ENCODE data around the gene ZNF282.

ZNF282 gene

DNA sequence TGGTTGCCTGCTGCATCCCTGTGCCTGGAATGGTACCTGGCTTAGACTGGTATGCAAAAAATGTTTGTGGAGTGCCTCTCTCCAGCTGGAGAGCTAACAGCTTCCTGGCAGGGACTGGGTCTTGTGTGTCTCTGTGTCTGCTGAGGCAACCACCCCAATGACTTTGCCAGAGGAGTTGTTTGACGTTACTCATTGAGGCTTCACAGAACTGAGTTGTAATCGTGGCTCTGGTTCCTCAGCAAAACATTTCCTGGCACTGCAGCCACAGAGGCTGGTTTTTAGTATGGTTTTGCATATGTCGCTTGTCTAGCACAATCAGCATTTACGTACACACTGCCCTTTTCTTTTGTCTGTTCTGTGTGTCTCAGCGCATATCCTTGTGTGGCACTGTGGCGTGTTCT, 7.5 kb downstream of the ZNF282 start:
- no peaks in the 10 kb centered on the region for H3K27me3 Mint-ChIP-seq
- H3K27ac Mint-ChIP-seq = no peak overlapping the region
- peaks cover 8% of the 10 kb centered on the region for H3K4me1 Mint-ChIP-seq
- no peak for DNase-seq (ENCODE audit: low spot score in 2 of 2)
- no peak for ATAC-seq (ENCODE audit: low read depth)
- H3K4me3 Mint-ChIP-seq = no peak overlapping the region
- peaks cover 54% of the 10 kb centered on the region for H3K36me3 Mint-ChIP-seq
- no peaks in the 10 kb centered on the region for H3K9me3 Mint-ChIP-seq

DNA sequence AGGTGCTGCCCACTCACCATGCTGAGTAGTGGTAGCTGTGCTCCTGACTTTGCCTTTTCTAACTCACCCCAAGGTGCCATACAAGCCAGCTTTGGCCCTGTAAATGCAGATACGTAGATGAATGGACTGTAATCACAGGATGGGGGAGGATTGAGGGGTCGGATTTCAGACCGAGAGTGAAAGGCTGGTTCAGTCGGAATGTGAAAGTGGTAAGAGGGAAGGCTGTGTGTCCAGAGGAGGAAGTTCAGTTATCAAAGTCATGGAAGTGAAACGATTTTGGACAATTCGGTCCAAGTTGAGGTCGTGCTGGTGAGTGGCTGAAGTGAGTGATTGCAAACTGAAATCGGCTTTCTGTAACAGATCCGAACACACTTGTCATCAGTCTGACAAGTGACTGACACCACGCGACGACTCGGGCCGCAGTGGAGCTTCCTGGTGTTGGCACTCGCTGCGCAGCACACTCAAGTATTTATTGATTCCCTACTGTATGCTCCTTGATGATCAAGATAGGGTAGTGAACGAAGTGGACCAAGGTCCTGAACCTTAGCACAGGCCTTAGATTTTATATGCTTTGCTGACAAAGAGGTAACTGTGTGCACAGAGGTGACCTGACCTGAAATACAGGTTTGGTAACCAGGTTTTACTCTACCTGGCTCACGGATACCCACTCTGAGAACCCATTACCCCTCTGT, 10.5 kb downstream of the ZNF282 start:
- H3K4me3 Mint-ChIP-seq = no peak overlapping the region
- peaks cover 5% of the 10 kb centered on the region for H3K4me1 Mint-ChIP-seq
- no peak overlapping the region for H3K27ac Mint-ChIP-seq
- ATAC-seq (ENCODE audit: low read depth) (no peak), DNase-seq (ENCODE audit: low spot score in 2 of 2) (no peak)
- H3K27me3 Mint-ChIP-seq = no peaks in the 10 kb centered on the region
- no peaks in the 10 kb centered on the region for H3K9me3 Mint-ChIP-seq
- peaks cover 40% of the 10 kb centered on the region for H3K36me3 Mint-ChIP-seq

DNA sequence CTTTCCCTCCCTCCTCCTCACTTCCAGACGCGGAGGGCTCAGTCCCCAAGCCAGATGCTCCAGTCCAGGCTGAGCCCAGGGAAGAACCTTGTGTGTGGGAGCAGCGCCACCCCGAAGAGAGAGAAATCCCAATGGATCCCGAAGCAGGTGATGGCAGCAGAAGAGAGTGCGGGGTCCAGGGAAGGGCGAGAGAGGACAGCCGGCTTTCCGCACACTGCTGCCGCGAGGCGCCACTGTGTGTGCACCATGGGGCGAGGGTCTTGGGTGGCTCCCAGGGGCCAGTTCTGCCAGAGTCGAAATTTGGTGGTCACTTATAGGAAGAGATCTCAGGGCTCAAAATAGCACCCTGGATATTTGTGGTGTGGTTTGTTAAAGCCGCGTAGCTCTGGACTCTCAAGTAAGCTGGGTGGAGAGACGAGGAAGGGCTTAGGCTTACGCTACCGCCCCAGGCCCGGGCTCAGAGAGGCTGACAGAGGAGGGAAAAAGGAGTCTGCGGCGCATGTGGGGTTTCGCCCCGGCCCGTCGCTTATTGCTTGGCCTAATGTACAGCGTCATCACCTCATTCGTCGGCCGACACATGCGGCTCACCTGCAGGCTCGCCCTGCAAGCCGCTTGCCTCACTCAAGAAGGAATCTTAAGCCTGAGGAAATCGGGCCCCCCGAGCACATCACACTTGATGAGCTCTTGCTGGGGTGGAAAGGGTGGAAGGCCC, 12.1 kb downstream of the ZNF282 start:
- ATAC-seq (ENCODE audit: low read depth) (no peak), DNase-seq (ENCODE audit: low spot score in 2 of 2) (no peak)
- H3K9me3 Mint-ChIP-seq = no peaks in the 10 kb centered on the region
- no peaks in the 10 kb centered on the region for H3K27me3 Mint-ChIP-seq
- H3K4me1 Mint-ChIP-seq = no peaks in the 10 kb centered on the region
- peaks cover 42% of the 10 kb centered on the region for H3K36me3 Mint-ChIP-seq
- H3K4me3 Mint-ChIP-seq = no peak overlapping the region
- H3K27ac Mint-ChIP-seq = no peak overlapping the region

DNA sequence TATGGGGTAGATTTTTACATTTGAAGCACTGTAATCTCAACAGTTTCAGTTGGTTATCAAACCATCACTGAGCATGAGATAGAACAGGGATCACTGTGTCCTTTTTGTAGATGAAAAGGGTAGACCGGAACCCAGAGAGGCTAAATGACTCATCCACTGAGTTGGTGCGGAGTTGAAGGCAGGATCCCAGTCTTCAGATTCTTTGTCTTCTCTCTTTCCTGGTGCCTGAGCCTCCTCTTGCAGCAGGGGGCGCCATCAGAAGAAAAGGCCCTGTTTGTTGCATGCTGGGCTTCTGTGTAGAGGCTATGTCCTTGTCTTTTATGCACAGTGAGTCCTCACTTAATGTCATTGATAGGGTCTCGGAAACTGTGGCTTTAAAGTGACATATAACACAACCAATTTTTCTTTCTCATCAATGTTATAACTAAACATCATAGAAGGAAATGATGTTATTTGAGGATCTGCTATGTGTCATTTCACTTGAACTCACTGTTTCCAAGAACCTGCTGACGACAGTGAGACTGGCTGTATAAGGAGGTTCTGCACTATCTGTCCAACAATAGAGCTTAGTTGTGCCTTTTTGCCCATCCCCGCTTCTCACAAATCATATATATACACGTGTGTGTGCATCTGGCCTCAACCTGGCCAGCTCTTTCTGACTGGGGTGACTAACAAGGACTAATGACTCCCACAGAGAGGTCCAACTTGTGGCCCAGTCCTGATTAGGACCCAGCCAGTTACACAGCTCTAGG, 14.3 kb downstream of the ZNF282 start:
- Mint-ChIP-seq H3K27me3 (no peaks in the 10 kb centered on the region), H3K4me3 (no peak overlapping the region), H3K9me3 (no peaks in the 10 kb centered on the region), H3K4me1 (no peaks in the 10 kb centered on the region), H3K27ac (no peak overlapping the region), H3K36me3 (peaks cover 40% of the 10 kb centered on the region)
- ATAC-seq (ENCODE audit: low read depth) (peak; percentile 57), DNase-seq (ENCODE audit: low spot score in 2 of 2) (peak; percentile 21 to 35)

DNA sequence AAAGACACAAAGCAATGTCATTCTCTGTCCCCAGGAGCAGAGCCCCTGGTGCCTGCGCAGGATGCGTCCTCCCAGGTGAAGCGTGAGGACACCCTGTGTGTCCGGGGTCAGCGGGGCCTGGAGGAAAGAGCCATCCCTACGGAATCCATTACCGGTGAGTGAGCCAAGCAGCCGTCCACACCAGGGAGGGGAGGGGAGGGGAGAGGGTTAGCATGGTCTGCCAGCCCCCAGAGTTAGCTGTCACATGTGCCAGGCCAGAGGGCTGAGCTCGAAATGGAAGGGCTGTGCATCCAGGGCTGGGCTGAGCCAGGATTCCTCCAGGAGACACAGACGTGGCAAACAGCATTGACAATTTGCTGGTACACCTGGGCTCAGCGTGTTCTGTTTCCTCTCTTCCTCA, 15.2 kb downstream of the ZNF282 start:
- Mint-ChIP-seq H3K27ac (no peak overlapping the region), H3K36me3 (peaks cover 40% of the 10 kb centered on the region), H3K27me3 (no peaks in the 10 kb centered on the region), H3K9me3 (no peaks in the 10 kb centered on the region), H3K4me1 (no peaks in the 10 kb centered on the region), H3K4me3 (no peak overlapping the region)
- DNase-seq (ENCODE audit: low spot score in 2 of 2) = no peak
- no peak for ATAC-seq (ENCODE audit: low read depth)

DNA sequence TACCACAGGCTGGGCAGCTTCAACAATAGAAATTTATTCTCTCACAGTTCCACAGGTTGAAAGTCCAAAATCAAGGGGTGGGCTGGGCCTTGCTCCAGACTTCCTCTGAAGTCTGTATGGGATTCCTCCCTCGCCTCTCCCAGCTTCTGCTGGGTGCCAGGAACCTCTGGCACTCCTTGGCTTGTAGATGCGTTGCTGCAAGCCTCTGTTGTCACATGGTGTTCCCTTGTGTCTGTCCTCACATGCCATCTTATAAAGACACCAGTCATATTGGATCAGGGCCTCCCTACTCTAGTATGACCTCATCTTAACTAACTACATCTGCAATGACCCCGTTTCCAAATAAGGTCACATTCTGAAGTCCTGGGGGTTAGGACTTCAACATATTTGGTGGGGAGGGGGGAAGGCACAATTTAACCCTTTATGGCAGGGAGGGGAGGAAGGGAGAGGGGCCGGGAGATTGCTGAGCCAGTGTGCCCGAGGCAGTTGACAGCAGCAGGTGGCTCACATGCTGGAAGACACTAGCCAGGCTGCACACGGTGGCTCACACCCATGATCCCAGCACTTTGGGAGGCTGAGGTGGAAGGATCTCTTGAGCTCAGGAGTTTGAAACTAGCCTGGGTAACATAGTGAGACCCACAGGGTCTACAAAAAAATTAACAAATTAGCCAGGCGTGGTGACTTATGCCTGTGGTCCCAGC, 18.8 kb downstream of the ZNF282 start:
- Mint-ChIP-seq H3K36me3 (peaks cover 42% of the 10 kb centered on the region), H3K4me1 (peaks cover 3% of the 10 kb centered on the region), H3K4me3 (no peak overlapping the region), H3K27me3 (no peaks in the 10 kb centered on the region), H3K9me3 (no peaks in the 10 kb centered on the region), H3K27ac (no peak overlapping the region)
- DNase-seq (ENCODE audit: low spot score in 2 of 2) (no peak), ATAC-seq (ENCODE audit: low read depth) (no peak)

DNA sequence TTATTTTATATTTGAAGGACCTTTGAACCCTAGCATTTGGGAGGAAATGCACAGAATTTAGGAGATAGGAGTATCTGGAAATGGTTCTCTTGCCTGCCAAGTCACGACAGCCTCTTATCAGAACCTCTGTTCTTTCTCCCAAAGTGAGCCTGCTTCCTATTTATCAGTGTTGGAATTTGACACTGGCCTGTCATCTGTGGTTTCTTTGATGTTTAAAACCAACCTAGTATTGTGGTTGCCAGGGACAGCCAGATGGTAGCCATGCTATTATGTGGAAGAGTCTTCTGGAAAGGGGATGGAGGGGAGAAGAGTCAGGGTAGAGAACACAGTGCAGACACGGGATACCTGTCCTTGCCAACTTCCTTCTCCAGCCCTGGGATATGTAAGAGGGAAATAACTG, 21.1 kb downstream of the ZNF282 start:
- H3K4me1 Mint-ChIP-seq = peaks cover 3% of the 10 kb centered on the region
- H3K27ac Mint-ChIP-seq = no peak overlapping the region
- no peak for ATAC-seq (ENCODE audit: low read depth)

DNA sequence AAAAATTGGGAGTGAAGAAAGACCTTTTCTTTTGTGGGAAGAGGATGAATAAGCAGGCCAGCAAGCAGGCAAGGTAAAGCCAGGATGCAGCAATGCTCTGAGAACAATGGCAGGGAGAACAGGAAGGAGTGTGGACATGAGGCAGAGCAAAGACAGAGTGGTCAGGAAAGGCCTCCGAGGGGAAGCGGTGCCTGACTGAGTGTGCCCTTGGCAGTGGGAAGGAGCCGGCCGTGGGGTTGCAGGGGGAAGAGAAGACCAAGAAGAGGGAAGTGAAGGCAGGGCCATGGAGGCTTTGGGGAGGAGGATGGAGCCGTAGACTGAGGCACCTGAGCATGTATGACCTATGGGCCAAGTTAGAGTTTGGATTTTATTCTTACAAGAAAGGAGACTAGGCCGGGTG, 22.2 kb downstream of the ZNF282 start:
- H3K36me3 Mint-ChIP-seq = peaks cover 46% of the 10 kb centered on the region

More for the DNA sequence above, 21.1 kb downstream of the ZNF282 start:
- H3K27me3 Mint-ChIP-seq = no peaks in the 10 kb centered on the region
- H3K9me3 Mint-ChIP-seq = no peaks in the 10 kb centered on the region
- no peak overlapping the region for H3K4me3 Mint-ChIP-seq
- DNase-seq (ENCODE audit: low spot score in 2 of 2) = no peak
- peaks cover 45% of the 10 kb centered on the region for H3K36me3 Mint-ChIP-seq

DNA sequence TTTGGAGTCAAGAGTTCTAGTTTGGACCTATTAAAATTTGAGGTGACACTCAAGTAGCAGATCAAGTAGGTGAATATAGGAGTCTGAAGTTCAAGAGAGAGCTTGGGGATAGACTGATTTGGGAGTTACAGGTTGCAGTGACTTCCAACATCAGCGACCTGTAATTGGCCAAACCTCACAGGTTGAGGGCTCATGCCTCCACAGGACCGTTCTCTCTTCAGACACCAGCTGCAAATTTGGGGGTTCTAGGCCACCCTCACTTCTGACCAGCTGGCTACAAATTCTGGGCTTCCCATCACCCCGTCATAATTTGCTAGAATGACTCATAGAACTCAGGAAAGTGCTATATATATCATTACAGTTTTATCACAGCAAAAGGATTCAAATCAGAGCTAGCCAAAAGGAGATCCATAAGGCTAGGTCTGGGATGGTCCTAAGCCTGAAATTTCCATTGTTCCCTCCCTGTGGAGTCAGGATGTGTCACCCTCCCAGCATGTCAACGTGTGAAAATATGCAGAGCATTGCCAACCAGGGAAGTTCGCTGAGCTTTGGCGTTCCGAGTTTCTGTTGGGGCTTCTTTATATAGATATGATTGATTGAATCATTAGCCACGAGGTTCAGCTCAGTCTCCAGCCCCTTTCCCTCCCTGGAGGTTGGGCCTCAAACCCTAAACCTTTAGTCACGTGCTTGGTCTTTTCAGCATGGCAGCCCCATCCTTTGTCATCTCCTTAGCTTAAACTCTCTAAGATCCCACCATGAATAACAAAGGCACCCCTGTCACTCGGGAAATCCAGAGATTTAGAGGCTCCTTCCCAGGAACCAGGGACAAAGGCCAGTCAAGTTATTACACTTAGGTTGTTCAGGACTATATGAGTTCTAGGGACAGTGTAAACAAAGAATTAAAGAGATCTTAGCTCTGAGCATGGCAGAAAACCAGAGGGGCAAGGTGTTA, 23.4 kb downstream of the ZNF282 start:
- peaks cover 3% of the 10 kb centered on the region for H3K4me1 Mint-ChIP-seq
- ATAC-seq (ENCODE audit: low read depth) = no peak
- H3K27ac Mint-ChIP-seq = no peak overlapping the region

More for the DNA sequence above, 22.2 kb downstream of the ZNF282 start:
- Mint-ChIP-seq H3K9me3 (no peaks in the 10 kb centered on the region), H3K27ac (no peak overlapping the region), H3K4me3 (no peak overlapping the region), H3K4me1 (peaks cover 3% of the 10 kb centered on the region), H3K27me3 (no peaks in the 10 kb centered on the region)
- ATAC-seq (ENCODE audit: low read depth) (no peak), DNase-seq (ENCODE audit: low spot score in 2 of 2) (no peak)

DNA sequence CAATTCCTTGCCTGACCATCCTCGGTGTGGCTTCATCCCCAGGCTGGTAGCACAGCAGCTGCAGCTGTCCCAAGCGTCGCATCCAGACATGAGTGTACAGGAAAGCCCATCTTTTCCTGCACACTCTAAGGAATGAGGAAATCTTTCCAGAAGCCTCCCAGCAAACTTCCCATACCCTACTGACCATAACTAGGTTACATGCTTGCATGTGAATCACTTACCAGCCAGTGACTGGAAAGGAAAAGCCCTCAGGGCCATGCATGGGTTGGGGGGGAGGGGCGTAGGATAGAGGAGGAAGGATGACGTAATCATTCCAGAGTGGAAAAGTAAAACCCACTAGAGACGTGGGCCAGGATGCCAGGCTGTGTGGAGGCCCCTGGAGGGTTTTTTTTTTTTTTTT, 25.2 kb downstream of the ZNF282 start:
- H3K27ac Mint-ChIP-seq = no peak overlapping the region
- H3K36me3 Mint-ChIP-seq = peaks cover 39% of the 10 kb centered on the region
- no peaks in the 10 kb centered on the region for H3K9me3 Mint-ChIP-seq

More for the DNA sequence above, 23.4 kb downstream of the ZNF282 start:
- H3K9me3 Mint-ChIP-seq = no peaks in the 10 kb centered on the region
- no peak overlapping the region for H3K4me3 Mint-ChIP-seq
- no peaks in the 10 kb centered on the region for H3K27me3 Mint-ChIP-seq
- DNase-seq (ENCODE audit: low spot score in 2 of 2) = no peak
- peaks cover 37% of the 10 kb centered on the region for H3K36me3 Mint-ChIP-seq

DNA sequence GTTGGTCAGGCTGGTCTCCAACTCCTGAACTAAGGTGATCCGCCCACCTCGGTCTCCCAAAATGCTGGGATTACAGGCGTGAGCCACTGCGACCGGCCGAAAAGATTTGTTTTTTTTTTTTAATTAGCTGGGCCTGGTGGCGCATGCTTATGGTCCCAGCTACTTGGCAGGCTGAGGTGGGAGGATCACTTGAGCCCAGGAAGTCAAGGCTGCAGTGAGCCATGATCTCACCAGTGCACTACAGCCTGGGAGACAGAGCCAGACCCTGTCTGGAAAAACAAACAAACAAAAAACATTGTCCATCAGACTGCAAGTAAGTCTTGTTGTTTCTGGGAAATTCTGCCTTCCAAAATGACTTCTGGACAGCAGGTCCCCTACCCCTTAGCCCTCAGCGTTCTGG, 27.8 kb downstream of the ZNF282 start:
- peaks cover 30% of the 10 kb centered on the region for H3K36me3 Mint-ChIP-seq
- no peaks in the 10 kb centered on the region for H3K27me3 Mint-ChIP-seq
- ATAC-seq (ENCODE audit: low read depth) (no peak), DNase-seq (ENCODE audit: low spot score in 2 of 2) (no peak)
- no peaks in the 10 kb centered on the region for H3K9me3 Mint-ChIP-seq
- H3K27ac Mint-ChIP-seq = no peak overlapping the region
- no peak overlapping the region for H3K4me3 Mint-ChIP-seq
- no peaks in the 10 kb centered on the region for H3K4me1 Mint-ChIP-seq

More for the DNA sequence above, 25.2 kb downstream of the ZNF282 start:
- Mint-ChIP-seq H3K4me3 (no peak overlapping the region), H3K4me1 (peaks cover 3% of the 10 kb centered on the region), H3K27me3 (no peaks in the 10 kb centered on the region)
- DNase-seq (ENCODE audit: low spot score in 2 of 2) (no peak), ATAC-seq (ENCODE audit: low read depth) (no peak)

DNA sequence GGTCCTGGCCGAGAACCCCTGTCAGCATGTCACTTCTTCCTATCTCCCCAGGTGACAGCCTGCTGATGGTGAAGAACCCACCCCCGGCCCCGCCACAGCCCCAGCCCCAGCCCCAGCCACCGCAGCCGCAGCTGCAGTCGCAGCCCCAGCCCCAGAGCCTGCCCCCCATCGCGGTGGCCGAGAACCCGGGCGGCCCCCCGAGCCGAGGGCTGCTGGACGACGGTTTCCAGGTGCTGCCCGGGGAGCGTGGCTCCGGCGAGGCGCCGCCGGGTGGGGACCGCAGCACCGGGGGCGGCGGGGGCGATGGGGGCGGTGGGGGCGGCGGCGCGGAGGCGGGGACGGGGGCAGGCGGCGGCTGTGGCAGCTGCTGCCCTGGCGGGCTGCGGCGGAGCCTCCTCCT, 28.4 kb downstream of the ZNF282 start:
- Mint-ChIP-seq H3K27me3 (no peaks in the 10 kb centered on the region), H3K4me3 (no peak overlapping the region), H3K4me1 (no peaks in the 10 kb centered on the region), H3K36me3 (peaks cover 30% of the 10 kb centered on the region), H3K27ac (no peak overlapping the region), H3K9me3 (no peaks in the 10 kb centered on the region)
- DNase-seq (ENCODE audit: low spot score in 2 of 2) (no peak), ATAC-seq (ENCODE audit: low read depth) (no peak)

DNA sequence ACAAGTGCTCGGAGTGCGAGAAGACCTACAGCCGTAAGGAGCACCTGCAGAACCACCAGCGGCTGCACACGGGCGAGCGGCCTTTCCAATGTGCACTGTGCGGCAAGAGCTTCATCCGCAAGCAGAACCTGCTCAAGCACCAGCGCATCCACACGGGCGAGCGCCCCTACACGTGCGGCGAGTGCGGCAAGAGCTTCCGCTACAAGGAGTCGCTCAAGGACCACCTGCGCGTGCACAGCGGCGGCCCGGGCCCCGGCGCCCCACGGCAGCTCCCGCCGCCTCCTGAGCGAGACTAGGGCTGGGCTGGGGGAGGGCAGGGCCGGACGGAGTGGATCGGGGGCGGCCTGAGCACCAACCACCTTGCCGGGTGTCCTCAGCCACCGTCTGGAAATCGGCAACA, 29.0 kb downstream of the ZNF282 start:
- DNase-seq (ENCODE audit: low spot score in 2 of 2) (no peak), ATAC-seq (ENCODE audit: low read depth) (no peak)
- H3K4me1 Mint-ChIP-seq = peaks cover 2% of the 10 kb centered on the region
- no peaks in the 10 kb centered on the region for H3K27me3 Mint-ChIP-seq
- peaks cover 26% of the 10 kb centered on the region for H3K36me3 Mint-ChIP-seq
- H3K27ac Mint-ChIP-seq = no peak overlapping the region
- H3K4me3 Mint-ChIP-seq = no peak overlapping the region
- H3K9me3 Mint-ChIP-seq = no peaks in the 10 kb centered on the region
